Activated T-cell treated with anti-CD3 and anti-CD28 coated beads, Interleukin-2, amount 50 U/mL, for 48 hours (primary cell): ENCODE results near the gene AREG.

Experiments
- DNase-seq, 2 experiments: peaks; one replicate each; pipeline ENCODE4 v3.0.0-alpha.2; 2020

AREG gene

DNA sequence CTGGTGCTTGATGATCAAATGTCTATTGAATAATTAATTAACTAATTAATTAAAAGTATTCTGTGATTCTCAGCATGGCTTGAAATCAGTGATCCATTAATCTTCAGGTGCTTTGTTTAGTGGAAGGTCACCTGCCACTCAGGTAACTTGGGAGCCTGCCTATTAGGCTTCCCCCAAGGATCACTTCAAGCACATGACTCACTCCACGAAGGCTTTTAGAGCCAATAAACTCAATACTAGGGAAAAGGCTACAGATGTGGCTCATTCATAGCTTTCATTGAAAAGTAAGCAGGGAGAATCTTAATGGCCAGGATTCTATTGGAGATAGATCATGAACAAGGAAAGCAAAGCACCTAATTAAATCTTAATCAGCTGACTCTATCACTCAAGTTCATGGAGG is 21.3 kb downstream of the AREG start:
- DNase-seq, result no peak

DNA sequence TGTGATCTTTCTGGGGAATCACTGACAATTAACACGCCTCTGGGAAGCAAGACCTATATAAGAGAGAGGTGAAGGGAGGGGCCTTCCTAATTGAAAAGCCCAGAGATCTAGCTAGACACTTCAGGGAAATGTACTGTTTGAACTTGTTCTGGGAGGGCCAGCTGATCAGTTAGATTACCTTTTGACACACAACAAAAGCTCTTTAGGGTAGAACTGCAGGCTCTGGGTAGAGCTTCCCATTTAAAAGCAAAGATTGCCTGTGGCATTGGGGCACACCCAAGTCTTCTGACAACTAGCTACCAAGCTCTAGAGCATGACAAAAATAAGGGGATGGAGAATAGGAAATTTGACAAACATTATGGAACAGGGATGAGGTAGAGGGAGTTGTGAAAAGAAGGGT is 26.3 kb downstream of the AREG start:
- no peak for DNase-seq

DNA sequence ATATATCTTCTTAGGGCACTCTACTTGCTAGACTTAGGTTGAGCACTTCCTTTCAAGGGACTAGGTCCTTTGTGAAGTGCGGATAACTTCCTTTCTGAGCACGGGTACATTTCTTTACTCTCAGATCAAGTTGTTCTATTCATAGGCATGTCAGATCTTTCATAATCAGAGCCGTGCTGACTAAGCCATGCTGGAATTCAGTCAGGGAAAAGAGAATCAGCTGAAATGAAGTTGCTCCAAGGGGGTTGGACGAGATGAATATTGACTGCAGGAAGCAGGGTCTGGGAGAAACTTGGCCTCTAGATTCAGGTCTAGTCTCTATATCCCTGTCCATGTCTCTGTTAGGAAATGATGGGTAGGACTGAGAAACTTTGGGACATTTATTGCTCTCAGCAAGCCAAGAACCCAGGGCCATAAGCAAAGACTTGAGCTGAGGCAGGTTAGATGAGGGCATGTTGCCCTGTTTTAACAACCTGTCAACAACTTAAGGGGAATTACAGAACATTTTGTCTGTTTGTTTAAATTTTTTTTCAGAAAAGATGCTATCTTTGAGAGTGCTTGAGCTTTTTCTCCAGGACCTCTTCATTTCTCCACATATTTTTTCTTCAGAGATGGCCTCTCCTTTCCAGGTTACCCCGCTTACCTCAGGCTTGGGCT is 28.3 kb downstream of the AREG start:
- no peak for DNase-seq

DNA sequence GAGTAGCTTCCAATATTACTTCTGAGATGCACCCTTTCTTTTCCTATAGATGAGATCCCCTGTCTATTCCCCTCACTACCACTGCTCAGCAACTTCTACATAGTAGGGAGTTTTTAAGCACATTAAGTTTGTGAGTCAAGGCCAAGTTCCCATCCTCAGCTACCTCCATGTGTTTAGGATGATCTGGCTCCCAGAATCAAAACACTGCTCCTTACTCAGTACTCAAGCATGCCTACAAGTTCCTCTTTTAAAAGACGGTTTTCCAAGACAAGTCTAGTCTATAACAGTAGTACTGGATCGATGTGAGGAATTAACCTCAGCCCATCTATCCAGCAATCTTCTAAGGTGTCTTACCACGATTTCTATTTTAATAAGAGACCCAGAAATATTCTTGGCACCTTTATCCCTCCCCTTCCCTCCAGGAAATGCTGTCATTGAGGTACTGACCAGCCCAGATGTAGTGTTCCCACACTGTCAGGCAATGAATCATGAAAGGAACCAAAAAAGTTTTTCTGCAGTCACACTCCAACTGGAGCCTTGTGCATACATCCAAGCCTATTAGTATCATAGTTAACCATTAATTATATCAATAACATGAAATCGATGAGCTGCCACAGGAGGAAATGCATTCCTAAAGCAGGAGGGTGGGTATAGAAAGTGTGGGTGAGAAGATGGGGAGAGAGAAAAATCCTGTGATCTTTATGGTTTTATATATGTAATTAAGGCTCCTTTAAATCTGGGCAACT is 29.6 kb downstream of the AREG start:
- no peak for DNase-seq

DNA sequence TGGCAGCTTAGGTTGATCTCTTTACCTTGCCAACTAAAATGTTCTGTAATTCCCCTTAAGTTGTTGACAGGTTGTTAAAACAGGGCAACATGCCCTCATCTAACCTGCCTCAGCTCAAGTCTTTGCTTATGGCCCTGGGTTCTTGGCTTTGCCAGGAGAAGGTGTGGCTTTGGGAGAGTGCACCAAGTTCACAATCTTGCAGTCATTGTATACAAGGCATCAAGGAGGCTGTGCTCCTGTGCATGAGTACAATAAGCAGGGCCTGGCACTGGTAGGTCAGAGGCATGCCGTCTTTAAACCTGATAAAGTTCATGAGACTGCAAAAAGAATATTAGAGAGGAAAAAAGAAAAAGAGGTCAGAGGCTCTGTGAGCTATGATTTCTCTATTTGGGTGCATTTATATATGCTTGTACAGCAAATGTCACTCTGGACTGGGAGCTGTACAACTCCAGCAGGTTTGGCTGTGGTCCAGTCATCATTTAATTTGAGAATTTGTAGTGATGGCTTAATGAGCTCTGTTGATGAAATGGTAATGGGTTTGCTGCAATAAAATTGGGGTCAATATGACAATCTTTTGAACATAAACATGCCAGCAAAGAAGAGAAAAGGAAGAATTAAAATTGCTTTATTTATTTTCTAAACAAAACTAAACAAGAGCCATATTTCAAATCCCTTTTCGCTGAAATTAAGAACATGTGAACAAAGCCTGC is 30.3 kb downstream of the AREG start:
- no peak for DNase-seq

DNA sequence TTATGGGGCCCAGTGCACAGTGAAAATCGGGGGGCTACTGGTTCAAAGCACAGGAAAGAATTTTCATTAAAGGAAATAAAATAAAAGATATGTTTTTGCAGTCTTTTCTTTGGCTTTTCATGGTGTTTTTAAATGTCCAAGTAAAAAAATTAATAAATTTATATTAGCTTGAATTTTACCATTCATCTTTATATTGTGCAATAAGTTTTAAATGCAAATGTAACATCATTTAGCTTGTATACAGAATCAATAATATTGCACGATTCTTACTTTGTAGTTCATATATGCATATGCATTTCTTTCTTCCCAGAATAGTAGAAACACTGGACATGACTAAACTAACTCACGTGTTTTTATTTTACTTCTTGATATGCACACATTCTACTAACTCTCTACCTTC is 31.0 kb downstream of the AREG start:
- no peak for DNase-seq

DNA sequence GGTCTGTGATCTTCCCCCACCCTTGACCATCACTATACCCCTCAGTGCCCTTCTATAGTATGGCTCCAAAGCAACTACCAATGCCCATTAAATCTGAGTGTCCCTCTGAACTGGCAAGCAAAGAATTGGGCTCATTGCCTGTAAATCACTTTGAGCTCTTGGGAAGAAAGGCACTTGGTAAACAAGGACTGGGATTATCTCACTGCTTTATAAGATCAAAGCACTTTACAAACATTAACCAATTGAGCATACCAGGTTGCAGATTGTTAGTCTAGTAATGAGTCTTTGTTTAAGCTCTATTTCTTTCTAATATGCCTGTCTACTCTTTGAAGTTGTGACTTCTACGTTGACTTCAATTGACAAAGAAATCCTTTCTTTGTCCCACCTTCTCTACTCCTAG is 34.1 kb downstream of the AREG start:
- DNase-seq, result no peak

DNA sequence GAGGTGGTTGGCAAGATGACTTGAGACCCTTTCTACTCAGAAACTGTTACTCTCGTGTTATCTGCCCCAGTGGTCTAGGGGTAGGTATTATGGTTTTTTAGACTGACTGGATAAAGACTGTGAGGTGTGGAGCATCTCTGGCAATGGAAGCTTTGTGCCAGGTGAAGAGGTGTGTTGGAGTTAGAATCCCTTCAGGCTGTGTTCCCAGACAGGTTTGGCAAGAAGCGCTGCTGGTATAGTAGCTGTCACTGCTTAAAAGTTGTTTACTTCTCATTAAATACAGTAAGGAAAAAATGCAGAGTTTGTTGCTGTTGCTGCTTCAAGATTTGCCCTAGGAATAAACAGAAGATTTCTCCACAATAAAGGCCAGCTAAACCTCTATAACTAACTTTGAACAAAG is 35.3 kb downstream of the AREG start:
- no peak for DNase-seq

DNA sequence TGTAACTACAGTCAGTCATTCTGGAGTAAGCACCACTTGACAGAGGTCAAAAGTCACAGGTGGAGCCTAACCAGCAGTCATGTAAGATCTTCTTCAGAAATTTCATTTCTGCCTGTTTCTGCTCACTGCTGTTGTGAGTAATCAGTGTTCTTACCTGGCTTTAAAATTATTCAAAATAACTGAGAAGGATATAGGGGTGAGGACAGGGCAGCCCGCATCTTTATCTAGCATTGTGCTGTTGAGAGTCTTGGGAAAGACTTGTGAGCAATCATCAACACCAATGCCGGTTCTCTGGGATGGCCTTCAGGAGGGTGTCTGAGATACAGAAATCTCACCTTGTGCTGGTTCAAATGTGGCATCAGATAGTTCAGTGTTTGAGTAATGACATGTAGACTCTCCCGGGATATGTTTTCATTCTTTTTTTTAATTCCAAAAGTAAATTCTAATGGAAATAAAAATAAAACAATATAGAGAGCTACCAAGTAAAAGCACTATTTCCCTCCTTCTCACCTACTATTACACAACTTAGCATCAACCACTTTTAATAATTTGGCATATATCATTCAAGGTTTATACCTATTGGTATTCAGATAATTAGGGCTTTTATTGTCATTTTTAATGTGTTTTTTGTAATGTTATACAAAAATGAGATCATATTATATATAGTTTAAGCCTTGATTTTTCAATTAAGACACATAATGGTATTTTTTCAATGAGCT is 37.1 kb downstream of the AREG start:
- no peak for DNase-seq

DNA sequence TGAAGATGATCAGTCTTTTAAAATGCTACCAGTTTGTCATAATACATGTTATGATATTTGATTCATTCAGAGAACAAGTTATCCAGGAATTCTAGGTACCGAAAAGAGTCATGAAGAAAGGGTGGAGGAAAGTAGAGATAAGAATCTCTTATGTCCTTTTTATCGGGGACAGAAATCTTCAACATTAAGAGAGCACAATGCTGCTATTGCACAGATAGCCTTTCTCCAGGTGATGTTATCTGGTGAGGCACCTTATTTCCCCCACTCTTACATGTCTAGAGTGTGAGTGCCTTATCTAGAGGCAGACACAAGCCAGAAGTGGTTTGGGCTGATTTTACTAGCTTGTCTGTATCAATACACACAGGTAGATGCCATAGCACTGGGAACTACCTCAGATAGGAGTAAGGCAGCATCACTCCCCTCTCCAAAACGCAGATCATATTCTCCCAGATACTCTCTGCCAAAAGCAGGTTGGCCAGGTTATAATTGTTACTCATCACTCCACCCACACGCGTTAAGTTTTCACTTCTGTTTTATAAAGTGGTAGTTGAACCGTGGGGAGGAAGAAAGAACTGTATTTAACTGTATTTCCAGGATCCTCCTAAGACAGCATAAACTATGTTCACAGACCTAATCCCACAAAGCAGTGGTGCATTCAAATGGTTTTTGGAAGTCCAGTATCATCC is 38.4 kb downstream of the AREG start:
- DNase-seq, result no peak

DNA sequence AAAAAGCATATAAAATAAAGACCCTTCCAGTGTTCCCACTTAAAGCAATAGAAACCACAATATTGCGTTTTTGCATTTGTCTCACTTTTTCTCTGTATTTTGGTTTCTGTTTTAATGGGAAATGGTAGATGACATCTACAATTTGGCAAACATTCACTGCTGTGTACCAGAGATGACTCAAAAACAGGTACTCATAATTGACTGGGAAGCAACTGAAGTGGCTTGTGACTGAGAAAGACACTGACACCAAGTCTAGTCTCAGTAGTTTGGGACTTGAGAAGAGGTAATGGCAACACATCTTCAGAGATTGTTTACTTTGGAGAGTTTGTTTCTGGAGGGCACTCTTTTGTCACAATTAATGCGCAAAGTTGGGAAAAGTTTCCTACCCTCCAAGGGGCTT is 42.0 kb downstream of the AREG start:
- DNase-seq, result no peak

DNA sequence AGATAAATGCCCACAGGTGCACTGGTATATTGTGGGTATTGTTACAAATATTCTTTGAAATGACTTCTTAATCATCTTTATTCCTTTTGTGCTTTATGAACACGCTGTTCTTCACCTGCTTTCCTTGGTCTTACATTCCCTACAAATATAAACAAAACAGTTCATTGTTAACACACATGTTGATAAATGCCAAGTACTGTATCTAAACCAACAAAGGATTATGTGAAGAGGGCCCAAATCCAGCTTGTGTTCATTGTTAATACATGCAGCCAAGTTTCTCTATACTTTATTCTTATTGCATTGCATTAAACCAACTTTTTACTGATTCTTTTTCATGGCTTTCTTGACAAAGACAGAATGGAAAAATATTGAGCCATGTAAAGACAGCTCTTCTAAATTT is 42.8 kb downstream of the AREG start:
- DNase-seq, result no peak

DNA sequence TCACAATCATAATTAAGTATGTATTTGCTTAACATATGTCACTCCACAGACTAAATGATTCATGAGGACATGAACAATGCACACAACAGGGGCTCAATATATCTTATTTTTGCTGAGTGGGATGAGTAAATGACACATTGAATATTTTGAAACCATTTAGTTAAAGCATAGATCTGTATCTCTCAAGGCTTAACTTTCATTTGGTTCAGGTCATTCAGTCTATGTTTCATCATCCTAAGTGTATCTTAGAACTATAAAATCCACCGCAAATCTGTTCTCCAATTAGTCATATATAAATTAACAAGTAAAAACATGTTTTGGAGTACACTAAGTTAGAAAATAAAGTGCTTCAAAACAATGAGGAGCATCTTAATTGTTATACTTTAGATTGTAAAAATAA is 45.8 kb downstream of the AREG start:
- DNase-seq, result no peak

DNA sequence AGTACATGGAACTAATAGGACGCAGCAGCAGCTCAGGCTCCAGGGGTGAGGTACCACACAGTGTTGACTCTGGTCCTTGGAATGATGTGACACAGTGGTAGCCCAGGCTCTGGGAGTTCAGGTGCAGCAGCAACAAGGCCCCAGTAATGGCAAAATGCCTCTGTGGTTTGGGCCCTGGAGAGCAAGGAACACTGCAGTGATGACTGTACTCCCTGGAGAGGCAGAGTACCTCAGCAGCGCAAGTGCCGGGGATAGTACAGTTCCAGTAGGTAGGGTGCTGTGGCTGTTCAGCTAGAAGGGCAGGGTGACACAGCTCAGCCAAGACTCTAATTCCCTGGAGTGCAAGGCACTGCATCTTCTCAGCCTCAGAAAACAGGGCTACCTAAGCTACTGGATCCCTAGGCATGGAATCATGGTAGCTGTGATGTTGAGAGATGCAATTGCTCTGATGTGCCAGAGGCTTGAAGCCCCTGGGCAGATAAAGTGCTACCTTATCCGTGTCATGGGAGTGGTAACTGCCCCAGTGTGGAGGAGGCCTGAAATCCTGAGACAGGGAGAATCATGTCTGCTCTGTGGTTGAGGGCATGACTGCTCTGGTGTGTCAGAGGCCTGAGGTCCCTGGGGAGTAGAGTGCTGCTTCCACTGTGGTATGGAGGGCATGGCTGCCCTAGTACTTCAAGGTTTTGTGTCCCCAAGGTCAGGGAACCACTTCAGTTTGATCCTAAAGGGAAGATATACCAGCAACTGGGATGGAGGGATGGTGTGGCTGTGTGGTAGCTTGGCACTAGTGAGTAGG is 55.2 kb downstream of the AREG start:
- no peak for DNase-seq

DNA sequence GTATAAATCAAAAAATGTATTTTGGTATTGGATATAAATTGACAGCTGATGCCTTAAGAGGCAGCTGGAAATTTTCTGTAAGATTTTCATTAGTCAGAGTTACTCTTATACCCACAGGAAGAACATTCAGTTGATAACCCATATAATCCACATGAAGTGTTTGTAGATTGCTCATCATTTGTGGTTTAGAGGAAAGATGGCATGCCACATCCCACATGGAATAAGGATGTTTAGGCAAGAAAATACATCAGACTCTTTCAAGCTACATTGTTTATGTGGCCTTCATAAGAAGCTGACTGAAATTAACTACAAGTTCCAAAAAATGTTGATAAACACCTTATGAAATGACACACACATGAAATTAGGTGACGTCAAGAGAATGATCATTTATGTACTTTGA is 56.6 kb downstream of the AREG start:
- no peak for DNase-seq

DNA sequence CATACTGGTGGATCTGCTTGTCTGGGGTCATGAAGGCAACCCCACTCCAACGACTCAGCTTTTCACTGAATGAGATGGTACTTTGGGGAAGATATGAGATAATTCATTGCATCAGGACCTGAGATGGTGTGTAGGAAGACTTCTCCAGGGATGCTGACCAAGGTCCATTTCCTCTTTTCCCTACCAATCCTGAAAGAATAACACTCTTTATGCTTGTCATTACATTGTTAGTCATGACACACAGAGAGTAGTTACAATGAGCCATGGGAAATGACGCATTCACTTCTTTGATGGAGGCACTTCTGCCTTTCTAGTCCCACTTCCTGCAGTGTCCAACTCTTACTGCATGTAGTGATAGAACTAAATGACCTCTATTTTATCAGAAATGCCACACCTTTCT is 58.6 kb downstream of the AREG start:
- DNase-seq, result no peak

DNA sequence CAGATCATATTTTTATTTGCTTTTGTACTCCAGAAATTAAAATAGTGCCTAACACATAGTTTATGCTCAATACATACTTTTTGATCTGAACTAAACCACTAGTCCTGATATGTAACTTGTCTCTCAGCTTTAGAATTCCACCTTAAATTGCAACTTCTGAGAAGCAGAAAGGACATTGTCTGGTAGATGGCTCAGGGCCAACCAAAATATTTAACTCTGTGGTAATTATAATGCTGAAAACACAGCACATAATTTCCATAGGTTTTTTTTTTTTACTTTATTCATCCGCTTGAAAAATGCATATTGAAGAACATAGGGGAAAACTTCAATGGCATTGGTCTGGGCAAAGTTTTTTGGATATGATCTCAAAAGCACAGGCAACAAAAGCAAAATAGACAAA is 59.3 kb downstream of the AREG start:
- DNase-seq, result no peak
